ENCODE measurements around the gene ANKRD28.

DNA sequence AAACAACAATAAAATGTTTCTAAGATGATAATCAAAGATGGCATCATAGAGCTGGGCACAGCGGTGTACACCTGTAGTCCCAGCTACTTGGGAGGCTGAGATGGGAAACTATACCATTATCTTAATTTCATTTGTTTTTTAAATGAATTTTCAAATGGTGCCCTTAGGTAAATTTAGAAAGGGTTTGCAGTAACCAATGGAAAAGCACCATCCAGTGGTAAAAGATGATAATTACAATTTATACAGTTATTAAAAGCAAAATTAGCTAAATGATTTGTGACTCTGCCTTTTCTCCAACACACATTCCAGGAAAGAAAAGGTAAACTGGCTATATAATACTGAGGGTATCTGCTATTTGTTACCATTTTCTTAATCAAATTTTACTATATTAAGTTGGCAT, 14.4 kb upstream of the ANKRD28 start:
- no peak for TF ChIP-seq POLR2A (IDR thresholded peaks at IDR 0.05)
- TF ChIP-seq, protein P1, sequence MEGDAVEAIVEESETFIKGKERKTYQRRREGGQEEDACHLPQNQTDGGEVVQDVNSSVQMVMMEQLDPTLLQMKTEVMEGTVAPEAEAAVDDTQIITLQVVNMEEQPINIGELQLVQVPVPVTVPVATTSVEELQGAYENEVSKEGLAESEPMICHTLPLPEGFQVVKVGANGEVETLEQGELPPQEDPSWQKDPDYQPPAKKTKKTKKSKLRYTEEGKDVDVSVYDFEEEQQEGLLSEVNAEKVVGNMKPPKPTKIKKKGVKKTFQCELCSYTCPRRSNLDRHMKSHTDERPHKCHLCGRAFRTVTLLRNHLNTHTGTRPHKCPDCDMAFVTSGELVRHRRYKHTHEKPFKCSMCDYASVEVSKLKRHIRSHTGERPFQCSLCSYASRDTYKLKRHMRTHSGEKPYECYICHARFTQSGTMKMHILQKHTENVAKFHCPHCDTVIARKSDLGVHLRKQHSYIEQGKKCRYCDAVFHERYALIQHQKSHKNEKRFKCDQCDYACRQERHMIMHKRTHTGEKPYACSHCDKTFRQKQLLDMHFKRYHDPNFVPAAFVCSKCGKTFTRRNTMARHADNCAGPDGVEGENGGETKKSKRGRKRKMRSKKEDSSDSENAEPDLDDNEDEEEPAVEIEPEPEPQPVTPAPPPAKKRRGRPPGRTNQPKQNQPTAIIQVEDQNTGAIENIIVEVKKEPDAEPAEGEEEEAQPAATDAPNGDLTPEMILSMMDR (IDR thresholded peaks at IDR 0.05): no peak
